AG04449 (cell line): ENCODE data around the gene SRP68.
A peak's percentile ranks its signal among the peaks of the same experiment; 100 is the strongest.

Experiments
- CTCF ChIA-PET: fragments of 350-600 bp; formaldehyde crosslinking; extraction: SDS; loops from one replicate; lab custom pipeline; 2021; ENCODE audit warnings: antibody characterized with exemption; lab: Yijun Ruan, JAX
- POLR2A ChIA-PET: fragments of 400-600, 350-600 bp; formaldehyde crosslinking; extraction: SDS; loops from one replicate; lab custom pipeline; 2020; ENCODE audit warnings: antibody characterized with exemption, inconsistent platforms; lab: Yijun Ruan, JAX
- DNase-seq: peaks from one replicate; pipeline ENCODE4 v3.0.0-alpha.2; 2010; ENCODE audit warnings: low read depth, low spot score
- H3K4me3 ChIP-seq: 2 replicates; pipeline ENCODE4 v1.5.1; 2011; ENCODE audit warnings: low read depth, mild to moderate bottlenecking, control low read depth, low read length
- CTCF ChIP-seq: IDR thresholded peaks from one replicate; pipeline ENCODE4 v1.5.1; 2011; ENCODE audit warnings: mild to moderate bottlenecking, moderate library complexity, low read length, control low read depth, inconsistent platforms; ENCODE audit not compliant: insufficient read depth; ENCODE audit errors: missing control alignments

SRP68 gene

GRCh38 chr17:76007850-76008165 lies 64.5 kb downstream of the SRP68 start:
- no peak for TF ChIP-seq CTCF
- POLR2A ChIA-PET, result interaction anchor here (0.7 to 1.0 kb wide), 2 partner anchors 10 to 103 kb away, joined by 3 read pairs; no protein-coding TSS in a partner anchor
- no peak overlapping the region for H3K4me3 ChIP-seq
- CTCF ChIA-PET, result interaction anchor here (1.0 to 17.3 kb wide), 10 partner anchors 6 to 374 kb away, joined by 3 to 363 read pairs (median 4); partner anchors contain the start of genes CDK3, MRPL38 and SMIM5
- DNase-seq, result no peak

- DNase-seq, result no peak
- POLR2A ChIA-PET, result interaction anchor here (0.7 to 1.0 kb wide), 2 partner anchors 10 to 102 kb away, joined by 3 read pairs; no protein-coding TSS in a partner anchor
- H3K4me3 ChIP-seq, result no peak overlapping the region
- CTCF ChIA-PET, result interaction anchor here (0.6 to 17.3 kb wide), 8 partner anchors 5 to 111 kb away, joined by 3 to 363 read pairs (median 4); partner anchors contain the start of genes CDK3 and MRPL38
- TF ChIP-seq CTCF, result no peak
Measured at GRCh38 chr17:76007131-76007849, 65.0 kb downstream of the SRP68 start.

- ChIA-PET POLR2A (no interaction called here), CTCF (interaction anchor here (0.6 to 17.3 kb wide), 34 partner anchors 8 to 294 kb away, joined by 3 to 363 read pairs (median 4); partner anchors contain the start of genes ACOX1, EXOC7, MRPL38 and TEN1)
- no peak overlapping the region for H3K4me3 ChIP-seq
- DNase-seq, result no peak
- peak; percentile 40 for TF ChIP-seq CTCF
Measured at GRCh38 chr17:76005263-76006149, 66.8 kb downstream of the SRP68 start.

- CTCF ChIA-PET, result interaction anchor here (0.6 to 17.3 kb wide), 31 partner anchors 8 to 294 kb away, joined by 3 to 363 read pairs (median 4); partner anchors contain the start of genes ACOX1, EXOC7, MRPL38 and TEN1
- DNase-seq, result no peak
- TF ChIP-seq CTCF, result no peak
- H3K4me3 ChIP-seq, result no peak overlapping the region
- POLR2A ChIA-PET, result no interaction called here
Measured at GRCh38 chr17:76004750-76005262, 67.5 kb downstream of the SRP68 start.

- POLR2A ChIA-PET, result interaction anchor here (0.7 kb wide), 1 partner anchor 228 kb away, joined by 3 read pairs; no protein-coding TSS in a partner anchor
- no peak for DNase-seq
- no peak overlapping the region for H3K4me3 ChIP-seq
- CTCF ChIA-PET, result interaction anchor here (0.8 to 17.3 kb wide), 9 partner anchors 11 to 254 kb away, joined by 3 to 363 read pairs (median 4); partner anchors contain the start of genes MRPL38 and TRIM65
- TF ChIP-seq CTCF, result no peak
Measured at GRCh38 chr17:76003915-76004314, 68.4 kb downstream of the SRP68 start.
